Fibroblast of lung (primary cell): ENCODE data around the gene ADAMTS9. TPM values are rescaled to one million over a fixed set of nuclear protein-coding genes. Genes with fewer than 3 reads are reported as not detected.

Source experiments
- DNase-seq, 2 donors: peaks; one replicate each; pipeline versions ENCODE4 v3.0.0 to v3.0.0-alpha.2; 2010; ENCODE audit warnings: low read depth in 2 of 2
- H2AFZ ChIP-seq: 2 replicates; pipeline ENCODE4 v1.5.1; 2012; ENCODE audit warnings: low read length, control low read depth, inconsistent platforms
- H3K27ac ChIP-seq: 2 replicates; pipeline ENCODE4 v1.5.1; 2011; ENCODE audit warnings: low read length, control low read depth; ENCODE audit not compliant: insufficient read depth
- H3K27me3 ChIP-seq: 2 replicates; pipeline ENCODE4 v1.5.1; 2011; ENCODE audit warnings: mild to moderate bottlenecking, low read length; ENCODE audit not compliant: control insufficient read depth, insufficient read depth
- H3K36me3 ChIP-seq: 2 replicates; pipeline ENCODE4 v1.5.1; 2011; ENCODE audit warnings: low read length; ENCODE audit not compliant: control insufficient read depth, insufficient read depth
- H3K4me1 ChIP-seq: 2 replicates; pipeline ENCODE4 v1.5.1; 2011; ENCODE audit warnings: low read length; ENCODE audit not compliant: control insufficient read depth, insufficient read depth; ENCODE audit errors: extremely low read depth
- H3K4me2 ChIP-seq: 2 replicates; pipeline ENCODE4 v1.5.1; 2011; ENCODE audit warnings: low read length, control low read depth; ENCODE audit not compliant: insufficient read depth; ENCODE audit errors: extremely low read depth
- H3K4me3 ChIP-seq, 4 experiments: fragments of 200-600 bp in 1 of 4; sonication (generic) in 1 of 4; replicated peaks in 1 of 4; 2 replicates each; pipeline ENCODE4 v1.5.1; 2011 to 2016; ENCODE audit warnings: low read length in 4 of 4, low read depth in 3 of 4, mild to moderate bottlenecking in 3 of 4, control low read depth in 2 of 4, inconsistent platforms in 1 of 4, mixed read lengths in 1 of 4; ENCODE audit not compliant: insufficient read depth in 1 of 4; ENCODE audit errors: control extremely low read depth in 1 of 4
- H3K79me2 ChIP-seq: 2 replicates; pipeline ENCODE4 v1.5.1; 2012; ENCODE audit warnings: mild to moderate bottlenecking, low read length, inconsistent platforms; ENCODE audit not compliant: control insufficient read depth, insufficient read depth
- H3K9ac ChIP-seq: 2 replicates; pipeline ENCODE4 v1.5.1; 2011; ENCODE audit warnings: mild to moderate bottlenecking, low read length, control low read depth; ENCODE audit not compliant: insufficient read depth
- H3K9me3 ChIP-seq: 2 replicates; pipeline ENCODE4 v1.5.1; 2012; ENCODE audit warnings: low read depth, low read length; ENCODE audit not compliant: control insufficient read depth, insufficient read depth
- H4K20me1 ChIP-seq: 2 replicates; pipeline ENCODE4 v1.5.1; 2011; ENCODE audit warnings: low read length; ENCODE audit not compliant: control insufficient read depth, insufficient read depth; ENCODE audit errors: extremely low read depth
- CTCF ChIP-seq, 2 donors: IDR thresholded peaks in 1 of 2; conservative IDR thresholded peaks in 1 of 2; 1 replicate in 1 of 2; 2 replicates in 1 of 2; pipeline ENCODE4 v1.5.1; 2011 to 2012; ENCODE audit warnings: low read length in 2 of 2, control low read depth in 1 of 2, inconsistent platforms in 1 of 2, low read depth in 1 of 2, mild to moderate bottlenecking in 1 of 2
- EZH2 ChIP-seq: IDR thresholded peaks from 2 replicates; pipeline ENCODE4 v1.5.1; 2012; ENCODE audit warnings: low read length, control low read depth, mild to moderate bottlenecking; ENCODE audit errors: missing control alignments
- polyA plus RNA-seq, 2 donors: library from polyadenylated mRNA; depleted of rRNA in 1 of 2; stranded (reverse) in 1 of 2; unstranded in 1 of 2; fragments of >200 nt; gene quantifications; 2 replicates each; pipeline ENCODE4 v1.2.1, GENCODE V29; 2011 to 2012; ENCODE audit warnings: missing spikeins in 1 of 2
- total RNA-seq: library from RNA; depleted of rRNA; stranded (reverse); fragments of >200 nt; gene quantifications from 2 replicates; pipeline ENCODE4 v1.2.1, GENCODE V29; 2014

ADAMTS9 gene
- total and polyA plus RNA-seq, 2 donors (not counting 1 experiment from before 2014, with no cell fraction given) = 0.82 to 1.8 TPM

DNA sequence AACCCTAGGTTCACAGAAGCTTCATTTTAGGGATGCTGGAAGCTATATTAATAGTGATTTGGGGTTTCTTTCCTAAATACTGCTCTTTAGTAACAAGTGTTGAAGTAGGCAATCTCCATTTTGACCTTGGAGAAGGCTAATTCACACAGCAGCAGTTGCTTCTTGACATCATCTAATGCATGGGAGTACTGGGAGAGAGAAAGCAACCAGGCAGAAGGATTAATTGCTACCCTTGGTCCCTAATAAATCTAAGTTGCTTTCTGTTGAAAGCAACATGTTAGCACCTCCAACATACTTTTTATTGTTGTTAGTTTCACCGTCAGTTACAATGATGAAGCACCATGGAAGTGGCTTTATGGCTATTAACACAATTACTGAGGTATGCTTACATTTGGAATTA lies 96.2 kb downstream of the ADAMTS9 start:
- Histone ChIP-seq H3K9ac (no peak overlapping the region), H4K20me1 (no peaks in the 10 kb centered on the region), H3K27ac (no peak overlapping the region), H3K36me3 (no peaks in the 10 kb centered on the region), H2AFZ (no peak overlapping the region), H3K4me1 (peaks cover 3% of the 10 kb centered on the region), H3K9me3 (no peaks in the 10 kb centered on the region), H3K79me2 (no peaks in the 10 kb centered on the region), H3K27me3 (no peaks in the 10 kb centered on the region), H3K4me2 (no peak overlapping the region), H3K4me3 (no peak overlapping the region)
- TF ChIP-seq EZH2 = no peak
- TF ChIP-seq CTCF (conservative IDR thresholded peaks at IDR 0.05 in 1 of 2, IDR thresholded peaks at IDR 0.05 in 1 of 2; ENCODE audit: low read depth in 1 of 2, low read length in 2 of 2) = no peak
- no peak for DNase-seq

GRCh38 chr3:64588380-64588779 lies 99.4 kb downstream of the ADAMTS9 start:
- H3K9ac ChIP-seq = no peak overlapping the region
- no peaks in the 10 kb centered on the region for H4K20me1 ChIP-seq
- TF ChIP-seq EZH2 (no peak), CTCF (conservative IDR thresholded peaks at IDR 0.05 in 1 of 2, IDR thresholded peaks at IDR 0.05 in 1 of 2; ENCODE audit: low read depth in 1 of 2, low read length in 2 of 2) (no peak)
- H3K4me2 ChIP-seq = no peak overlapping the region
- no peak overlapping the region for H3K4me3 ChIP-seq
- H3K9me3 ChIP-seq = no peaks in the 10 kb centered on the region
- no peaks in the 10 kb centered on the region for H3K79me2 ChIP-seq
- no peaks in the 10 kb centered on the region for H3K36me3 ChIP-seq
- no peak for DNase-seq
- no peaks in the 10 kb centered on the region for H3K4me1 ChIP-seq
- H3K27ac ChIP-seq = no peak overlapping the region
- no peak overlapping the region for H2AFZ ChIP-seq
- H3K27me3 ChIP-seq = no peaks in the 10 kb centered on the region

DNA sequence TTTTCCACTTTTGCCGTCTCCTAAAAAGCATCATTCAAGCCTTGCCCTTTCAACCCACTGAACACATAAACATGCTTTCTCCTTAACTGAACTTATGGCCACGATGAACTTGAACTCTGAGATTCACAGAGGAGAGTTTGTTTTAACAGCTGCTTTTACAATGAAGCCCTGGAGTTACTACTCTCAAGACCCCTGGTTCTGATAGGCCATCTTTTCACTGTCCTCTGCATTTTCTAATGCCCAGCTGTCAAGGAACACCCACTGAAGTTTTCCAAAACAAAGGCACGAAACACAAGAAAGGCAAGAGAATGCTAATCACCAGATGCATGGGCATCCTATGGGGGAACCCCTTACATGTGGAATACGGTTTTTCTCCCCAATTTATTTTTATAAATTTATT lies 100.8 kb downstream of the ADAMTS9 start:
- Histone ChIP-seq H3K9me3 (no peaks in the 10 kb centered on the region), H2AFZ (no peak overlapping the region), H3K4me3 (no peak overlapping the region), H3K27me3 (no peaks in the 10 kb centered on the region), H3K4me2 (no peak overlapping the region), H3K9ac (no peak overlapping the region), H3K4me1 (no peaks in the 10 kb centered on the region), H3K79me2 (no peaks in the 10 kb centered on the region), H4K20me1 (no peaks in the 10 kb centered on the region), H3K36me3 (no peaks in the 10 kb centered on the region), H3K27ac (no peak overlapping the region)
- TF ChIP-seq CTCF (conservative IDR thresholded peaks at IDR 0.05 in 1 of 2, IDR thresholded peaks at IDR 0.05 in 1 of 2; ENCODE audit: low read depth in 1 of 2, low read length in 2 of 2) = no peak
- no peak for TF ChIP-seq EZH2
- no peak for DNase-seq
